SJCRH30 (cell line): ENCODE data around the gene SHISA3. TPM values are rescaled to one million over a fixed set of nuclear protein-coding genes. Genes with fewer than 3 reads are reported as not detected.

Experiments used
- DNase-seq, 2 experiments: peaks; one replicate each; pipeline ENCODE4 v3.0.0-alpha.2; 2015 to 2020
- H3K27ac ChIP-seq: fragments of 250-450 bp; sonication (Bioruptor Pico); 2 replicates; pipeline ENCODE4 v1.5.1; 2020; ENCODE audit warnings: mild to moderate bottlenecking, moderate library complexity
- H3K27me3 ChIP-seq: fragments of 250-450 bp; sonication (Bioruptor Pico); 2 replicates; pipeline ENCODE4 v1.5.1; 2020; ENCODE audit warnings: mild to moderate bottlenecking, moderate library complexity
- H3K36me3 ChIP-seq: fragments of 250-450 bp; sonication (Bioruptor Pico); 2 replicates; pipeline ENCODE4 v1.5.1; 2020; ENCODE audit warnings: mild to moderate bottlenecking, moderate library complexity
- H3K4me1 ChIP-seq: fragments of 250-450 bp; sonication (Bioruptor Pico); 2 replicates; pipeline ENCODE4 v1.5.1; 2020; ENCODE audit warnings: mild to moderate bottlenecking, moderate library complexity
- H3K4me3 ChIP-seq: fragments of 250-450 bp; sonication (Bioruptor Pico); 2 replicates; pipeline ENCODE4 v1.5.1; 2020; ENCODE audit warnings: mild to moderate bottlenecking, moderate library complexity
- H3K9me3 ChIP-seq: fragments of 250-450 bp; sonication (Bioruptor Pico); replicated peaks from 2 replicates; pipeline ENCODE4 v1.5.1; 2020; ENCODE audit warnings: mild to moderate bottlenecking, moderate library complexity
- total RNA-seq: library from RNA; depleted of rRNA; stranded (reverse); fragments of >200 nt; shearing (Covaris generic); gene quantifications from 2 replicates; pipeline ENCODE4 v1.2.3, GENCODE V29; 2014; rRNA removed

Gene SHISA3
- not detected in 2 replicates for total RNA-seq

DNA sequence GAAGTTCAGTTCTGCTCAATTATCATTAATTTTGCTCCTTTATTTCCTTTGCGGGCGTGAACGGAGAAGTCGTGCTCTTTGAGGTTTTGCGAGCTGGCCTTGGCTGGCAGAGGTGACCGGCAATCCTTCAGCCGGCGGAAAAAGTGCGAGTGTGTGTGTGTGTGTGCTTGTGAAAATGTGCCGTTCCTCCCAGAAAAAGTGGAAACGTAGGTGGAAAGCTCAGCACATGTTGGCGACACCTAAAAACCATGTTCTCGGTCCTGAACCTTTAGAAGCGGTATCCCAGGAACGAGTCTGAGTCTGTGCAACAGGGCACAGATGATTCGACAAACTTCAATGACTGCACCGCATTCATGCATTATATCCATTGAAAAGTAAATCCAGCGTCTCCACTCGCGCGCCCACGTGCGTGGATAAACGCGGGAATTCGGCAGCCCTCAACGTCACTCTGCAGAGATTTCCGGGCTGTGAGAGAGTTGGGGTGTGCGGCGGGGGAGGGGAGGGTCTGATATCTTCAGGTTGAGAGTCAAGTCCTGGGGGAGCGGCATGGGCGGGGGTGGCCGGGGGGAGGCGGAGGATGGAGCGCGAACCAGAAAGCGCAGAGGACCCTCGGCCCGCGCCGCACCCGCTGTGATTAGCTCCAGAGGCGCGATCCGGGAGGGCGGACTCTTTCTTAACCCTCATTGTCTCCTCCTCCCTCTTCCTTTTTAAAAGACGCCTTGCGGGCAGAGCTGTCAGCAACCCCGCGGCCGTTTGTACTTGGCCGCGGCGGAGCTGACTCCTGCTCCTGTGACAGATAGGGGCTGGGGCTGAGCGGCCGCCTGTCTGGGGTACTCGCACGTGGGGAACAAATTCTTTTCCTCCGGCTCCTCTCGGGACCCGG, at the start of gene SHISA3:
Gene SHISA3 (plus strand): TSS at position 737 of the 883 bp plus-strand sequence. CDS start 569 bp downstream, outside the sequence.
- Histone ChIP-seq H3K27me3 (peaks cover 2% of the 10 kb centered on the region; the same call in 1 of the 2 replicates), H3K36me3 (no peaks in the 10 kb centered on the region), H3K27ac (no peak within 1 kb of the TSS), H3K4me3 (no peak within 1 kb of the TSS), H3K4me1 (no peaks in the 10 kb centered on the region), H3K9me3 (no peaks in the 10 kb centered on the region)
- no peak for DNase-seq

DNA sequence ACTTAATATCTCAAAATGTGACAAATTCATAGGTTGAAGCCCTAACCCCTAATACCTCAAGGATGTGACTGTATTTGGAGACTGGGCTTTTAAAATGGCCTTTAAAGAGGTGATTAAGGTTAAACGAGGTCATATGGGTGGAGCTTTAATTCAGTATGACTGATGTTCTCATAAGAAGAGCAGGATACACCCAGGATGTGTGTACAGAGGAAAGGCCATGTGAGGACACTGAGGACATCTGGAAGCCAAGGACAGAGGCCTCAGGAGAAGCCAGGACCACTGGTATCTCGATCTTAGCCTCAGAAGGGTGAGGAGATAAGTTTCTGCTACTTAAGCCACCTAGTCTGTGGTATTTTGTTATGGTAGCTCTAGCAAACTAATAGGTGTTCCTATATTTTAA, 49.0 kb upstream of the SHISA3 start:
- no peak for DNase-seq
- H3K9me3 ChIP-seq, result no peaks in the 10 kb centered on the region
- H3K36me3 ChIP-seq, result no peaks in the 10 kb centered on the region
- H3K4me1 ChIP-seq, result no peaks in the 10 kb centered on the region
- no peak overlapping the region for H3K27ac ChIP-seq
- no peak overlapping the region for H3K4me3 ChIP-seq
- peaks cover 15% of the 10 kb centered on the region; the same call in 1 of the 2 replicates for H3K27me3 ChIP-seq

GRCh38 chr4:42348692-42349091, 48.6 kb upstream of the SHISA3 start:
- Histone ChIP-seq H3K9me3 (no peaks in the 10 kb centered on the region), H3K36me3 (no peaks in the 10 kb centered on the region), H3K4me3 (no peak overlapping the region), H3K27me3 (peaks cover 15% of the 10 kb centered on the region; the same call in 1 of the 2 replicates), H3K4me1 (no peaks in the 10 kb centered on the region), H3K27ac (no peak overlapping the region)
- no peak for DNase-seq

DNA sequence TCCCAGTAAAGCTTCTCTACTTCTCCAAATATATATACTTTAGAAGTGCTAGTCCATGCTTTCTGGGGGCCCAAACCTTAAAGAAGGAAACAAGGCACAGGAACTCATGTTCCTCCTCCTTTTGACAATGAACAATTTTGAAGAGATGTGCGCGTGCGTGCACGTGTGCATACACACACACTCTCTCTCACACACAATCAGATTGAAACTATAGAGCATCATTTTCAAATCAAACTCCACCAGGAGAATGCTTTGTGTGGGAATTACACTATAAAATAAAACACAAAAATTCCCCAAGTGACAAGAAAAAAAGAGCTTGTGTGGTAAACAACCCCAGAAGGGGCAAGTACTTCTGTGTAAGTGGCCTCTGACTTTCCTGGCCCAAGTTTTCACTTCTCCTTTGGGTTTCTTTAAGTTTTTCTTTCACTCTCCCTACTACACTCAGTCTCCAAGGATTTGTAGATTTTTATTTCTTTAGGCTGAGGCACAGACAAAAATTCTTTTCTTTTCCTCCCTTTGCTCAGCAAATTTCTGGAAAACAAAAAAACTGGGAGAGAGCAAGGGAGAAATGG, 46.6 kb upstream of the SHISA3 start:
- Histone ChIP-seq H3K27me3 (peaks cover 26% of the 10 kb centered on the region), H3K9me3 (no peaks in the 10 kb centered on the region), H3K4me3 (no peak overlapping the region), H3K4me1 (no peaks in the 10 kb centered on the region), H3K36me3 (no peaks in the 10 kb centered on the region), H3K27ac (no peak overlapping the region)
- DNase-seq, result no peak

- no peaks in the 10 kb centered on the region for H3K9me3 ChIP-seq
- H3K4me1 ChIP-seq, result no peaks in the 10 kb centered on the region
- H3K36me3 ChIP-seq, result no peaks in the 10 kb centered on the region
- H3K27ac ChIP-seq, result no peak overlapping the region
- no peak overlapping the region for H3K4me3 ChIP-seq
- H3K27me3 ChIP-seq, result peaks cover 23% of the 10 kb centered on the region
- DNase-seq, result no peak
Measured at GRCh38 chr4:42352049-42352448, 45.2 kb upstream of the SHISA3 start.

- DNase-seq, result no peak
- Histone ChIP-seq H3K27me3 (peaks cover 14% of the 10 kb centered on the region), H3K36me3 (no peaks in the 10 kb centered on the region), H3K4me1 (no peaks in the 10 kb centered on the region), H3K27ac (no peak overlapping the region), H3K9me3 (no peaks in the 10 kb centered on the region), H3K4me3 (no peak overlapping the region)
Measured at GRCh38 chr4:42357325-42357724, 40.0 kb upstream of the SHISA3 start.

GRCh38 chr4:42359711-42360110, 37.6 kb upstream of the SHISA3 start:
- no peak for DNase-seq
- no peaks in the 10 kb centered on the region for H3K36me3 ChIP-seq
- H3K4me3 ChIP-seq, result no peak overlapping the region
- no peaks in the 10 kb centered on the region for H3K4me1 ChIP-seq
- no peaks in the 10 kb centered on the region for H3K9me3 ChIP-seq
- H3K27me3 ChIP-seq, result peaks cover 5% of the 10 kb centered on the region
- no peak overlapping the region for H3K27ac ChIP-seq

DNA sequence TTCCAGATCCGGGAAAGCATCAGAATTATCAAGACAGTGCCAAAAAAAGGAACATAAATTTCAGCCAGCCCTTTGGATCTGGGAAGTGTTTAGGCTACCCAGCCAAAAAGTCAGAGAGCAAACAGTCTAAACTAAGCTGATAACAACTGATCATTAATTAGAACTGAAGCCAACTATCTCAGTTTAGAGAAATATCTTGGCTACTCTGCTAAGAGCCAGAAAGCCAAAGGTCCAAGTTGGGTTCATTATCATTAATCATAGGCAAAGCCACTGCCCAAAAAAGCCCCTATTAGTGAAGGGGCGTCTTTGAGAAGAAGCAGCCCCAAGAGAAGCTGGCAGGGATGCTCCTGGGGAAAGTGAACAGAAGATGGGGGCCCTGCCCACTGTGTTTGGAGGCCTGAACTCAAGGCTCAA, 37.0 kb upstream of the SHISA3 start:
- no peaks in the 10 kb centered on the region for H3K9me3 ChIP-seq
- DNase-seq, result no peak
- no peak overlapping the region for H3K4me3 ChIP-seq
- H3K27me3 ChIP-seq, result peaks cover 4% of the 10 kb centered on the region
- H3K27ac ChIP-seq, result no peak overlapping the region
- no peaks in the 10 kb centered on the region for H3K36me3 ChIP-seq
- no peaks in the 10 kb centered on the region for H3K4me1 ChIP-seq

- H3K4me3 ChIP-seq, result no peak overlapping the region
- no peaks in the 10 kb centered on the region for H3K9me3 ChIP-seq
- no peaks in the 10 kb centered on the region for H3K4me1 ChIP-seq
- no peaks in the 10 kb centered on the region for H3K36me3 ChIP-seq
- no peak for DNase-seq
- H3K27me3 ChIP-seq, result no peaks in the 10 kb centered on the region; the same call in 1 of the 2 replicates
- H3K27ac ChIP-seq, result no peak overlapping the region
Measured at GRCh38 chr4:42361456-42361855, 35.8 kb upstream of the SHISA3 start.

GRCh38 chr4:42362591-42362990, 34.7 kb upstream of the SHISA3 start:
- no peak overlapping the region for H3K4me3 ChIP-seq
- H3K27me3 ChIP-seq, result no peaks in the 10 kb centered on the region; the same call in 1 of the 2 replicates
- no peak overlapping the region for H3K27ac ChIP-seq
- DNase-seq, result no peak
- H3K4me1 ChIP-seq, result no peaks in the 10 kb centered on the region
- H3K9me3 ChIP-seq, result no peaks in the 10 kb centered on the region
- no peaks in the 10 kb centered on the region for H3K36me3 ChIP-seq

- no peak for DNase-seq
- no peak overlapping the region for H3K4me3 ChIP-seq
Measured at GRCh38 chr4:42363614-42364013, 33.7 kb upstream of the SHISA3 start.

GRCh38 chr4:42364266-42365053, 32.8 kb upstream of the SHISA3 start:
- H3K27ac ChIP-seq, result no peak overlapping the region
- H3K27me3 ChIP-seq, result no peaks in the 10 kb centered on the region; the same call in 1 of the 2 replicates
- H3K9me3 ChIP-seq, result no peaks in the 10 kb centered on the region
- H3K4me1 ChIP-seq, result no peaks in the 10 kb centered on the region
- no peaks in the 10 kb centered on the region for H3K36me3 ChIP-seq
- no peak overlapping the region for H3K4me3 ChIP-seq
- no peak for DNase-seq

More at GRCh38 chr4:42363614-42364013, 33.7 kb upstream of the SHISA3 start:
- Histone ChIP-seq H3K36me3 (no peaks in the 10 kb centered on the region), H3K4me1 (no peaks in the 10 kb centered on the region), H3K9me3 (no peaks in the 10 kb centered on the region), H3K27me3 (no peaks in the 10 kb centered on the region; the same call in 1 of the 2 replicates), H3K27ac (no peak overlapping the region)

DNA sequence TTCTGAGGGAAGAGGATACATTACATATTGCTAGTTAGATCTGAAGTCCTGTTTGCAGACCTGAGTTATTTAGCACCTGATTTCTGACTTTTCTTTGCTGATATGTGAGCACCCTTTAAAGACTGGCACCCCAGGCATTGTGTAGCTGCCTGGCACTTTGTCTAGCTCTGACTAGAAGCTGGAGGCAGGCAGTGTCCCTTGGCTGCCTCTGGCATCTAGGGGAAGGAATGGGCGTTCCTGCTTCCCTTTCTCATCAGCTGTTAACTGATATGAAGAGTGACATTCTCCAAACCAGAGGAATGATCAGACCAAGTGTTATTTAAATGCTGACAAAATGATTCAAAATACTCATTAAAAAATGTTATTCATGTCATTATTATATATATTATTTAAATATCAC, 30.3 kb upstream of the SHISA3 start:
- H3K4me1 ChIP-seq, result no peaks in the 10 kb centered on the region
- no peaks in the 10 kb centered on the region for H3K36me3 ChIP-seq
- no peak overlapping the region for H3K27ac ChIP-seq
- DNase-seq, result no peak
- H3K4me3 ChIP-seq, result no peak overlapping the region
- no peaks in the 10 kb centered on the region; the same call in 1 of the 2 replicates for H3K27me3 ChIP-seq
- no peaks in the 10 kb centered on the region for H3K9me3 ChIP-seq

GRCh38 chr4:42369489-42369888, 27.8 kb upstream of the SHISA3 start:
- Histone ChIP-seq H3K4me3 (no peak overlapping the region), H3K36me3 (no peaks in the 10 kb centered on the region), H3K4me1 (no peaks in the 10 kb centered on the region), H3K27me3 (no peaks in the 10 kb centered on the region; the same call in 1 of the 2 replicates), H3K9me3 (no peaks in the 10 kb centered on the region), H3K27ac (no peak overlapping the region)
- no peak for DNase-seq
